ENCODE measurements around the gene C12orf43. TPM values are rescaled to one million over a fixed set of nuclear protein-coding genes. Genes with fewer than 3 reads are reported as not detected.

The C12orf43 gene
- total RNA-seq, 1 donor from 2014 or later: 24.8 TPM

DNA sequence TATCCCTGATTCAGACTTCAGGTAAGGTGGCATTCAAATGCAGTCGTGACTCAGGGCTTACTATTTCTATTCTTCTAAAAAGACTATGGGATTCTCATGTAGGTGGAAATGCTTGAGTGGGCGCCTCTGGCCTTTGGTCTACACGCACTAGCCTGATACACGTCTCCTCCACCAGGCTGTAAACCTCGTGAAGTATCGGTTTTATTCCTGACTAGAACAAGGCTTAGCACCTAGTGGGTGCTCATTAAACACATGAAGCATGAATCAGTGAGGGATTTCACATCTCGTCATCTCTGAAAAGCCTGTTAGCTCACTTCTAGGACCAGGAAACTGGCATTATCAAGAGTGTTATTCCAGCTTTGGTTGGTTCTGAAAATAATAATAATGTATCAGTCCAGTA, 55.6 kb downstream of the C12orf43 start:
- ATAC-seq (ENCODE audit: low read depth) (no peak), DNase-seq (no peak)

DNA sequence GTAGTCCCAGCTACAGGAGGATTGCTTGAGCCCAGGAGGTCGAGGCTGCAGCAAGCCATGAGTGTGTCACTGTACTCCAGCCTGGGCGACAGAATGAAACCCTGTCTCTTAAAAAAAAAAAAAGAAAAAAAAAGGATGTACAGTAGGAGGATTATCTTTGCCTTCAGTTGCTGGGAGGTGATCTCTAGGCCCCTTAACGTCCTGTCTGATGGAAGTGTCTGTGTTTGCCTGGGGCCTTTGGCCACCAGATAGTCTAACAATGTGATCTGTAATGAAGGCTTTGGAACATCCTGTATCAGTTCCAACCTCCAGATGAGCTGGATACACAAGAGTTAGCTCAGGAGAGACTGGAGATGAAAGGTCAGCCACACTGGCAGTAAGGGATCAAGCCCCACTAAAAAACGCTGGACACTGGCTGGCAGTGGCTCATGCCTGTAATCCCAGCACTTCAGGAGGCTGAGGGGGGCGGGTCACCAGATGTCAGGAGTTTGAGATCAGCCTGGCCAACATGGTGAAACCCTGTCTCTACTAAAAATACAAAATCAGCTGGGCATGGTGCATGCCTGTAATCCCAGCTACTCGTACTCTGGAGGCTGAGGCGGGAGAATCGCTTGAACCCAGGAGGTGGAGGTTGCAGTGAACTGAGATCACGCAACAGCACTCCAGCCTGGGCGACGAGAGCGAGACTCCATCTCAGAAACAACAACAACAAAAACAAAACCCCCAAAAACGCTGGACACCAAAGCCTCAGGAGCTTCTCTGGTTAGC, 57.0 kb downstream of the C12orf43 start:
- CTCF ChIA-PET: interaction anchor here (1.4 kb wide), 1 partner anchor 12 kb away, joined by 5 read pairs; no protein-coding TSS in a partner anchor
- H3K27ac Mint-ChIP-seq: no peak overlapping the region
- H3K9me3 Mint-ChIP-seq: no peaks in the 10 kb centered on the region
- intact Hi-C loops (cut with micrococcal nuclease): no loop called here
- TF ChIP-seq, protein P1, sequence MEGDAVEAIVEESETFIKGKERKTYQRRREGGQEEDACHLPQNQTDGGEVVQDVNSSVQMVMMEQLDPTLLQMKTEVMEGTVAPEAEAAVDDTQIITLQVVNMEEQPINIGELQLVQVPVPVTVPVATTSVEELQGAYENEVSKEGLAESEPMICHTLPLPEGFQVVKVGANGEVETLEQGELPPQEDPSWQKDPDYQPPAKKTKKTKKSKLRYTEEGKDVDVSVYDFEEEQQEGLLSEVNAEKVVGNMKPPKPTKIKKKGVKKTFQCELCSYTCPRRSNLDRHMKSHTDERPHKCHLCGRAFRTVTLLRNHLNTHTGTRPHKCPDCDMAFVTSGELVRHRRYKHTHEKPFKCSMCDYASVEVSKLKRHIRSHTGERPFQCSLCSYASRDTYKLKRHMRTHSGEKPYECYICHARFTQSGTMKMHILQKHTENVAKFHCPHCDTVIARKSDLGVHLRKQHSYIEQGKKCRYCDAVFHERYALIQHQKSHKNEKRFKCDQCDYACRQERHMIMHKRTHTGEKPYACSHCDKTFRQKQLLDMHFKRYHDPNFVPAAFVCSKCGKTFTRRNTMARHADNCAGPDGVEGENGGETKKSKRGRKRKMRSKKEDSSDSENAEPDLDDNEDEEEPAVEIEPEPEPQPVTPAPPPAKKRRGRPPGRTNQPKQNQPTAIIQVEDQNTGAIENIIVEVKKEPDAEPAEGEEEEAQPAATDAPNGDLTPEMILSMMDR (IDR thresholded peaks at IDR 0.05): no peak
- no peaks in the 10 kb centered on the region for H3K36me3 Mint-ChIP-seq (ENCODE audit: low read depth)
- no peak for ATAC-seq (ENCODE audit: low read depth)
- DNase-seq: no peak
- POLR2A ChIA-PET: no interaction called here
- H3K27me3 Mint-ChIP-seq: peaks cover 8% of the 10 kb centered on the region
- no peak overlapping the region for H3K4me3 Mint-ChIP-seq
- no peaks in the 10 kb centered on the region for H3K4me1 Mint-ChIP-seq

More for the DNA sequence above, 55.6 kb downstream of the C12orf43 start:
- Mint-ChIP-seq H3K27me3 (peaks cover 10% of the 10 kb centered on the region), H3K36me3 (ENCODE audit: low read depth) (no peaks in the 10 kb centered on the region), H3K4me3 (no peak overlapping the region), H3K9me3 (no peaks in the 10 kb centered on the region), H3K4me1 (no peaks in the 10 kb centered on the region), H3K27ac (no peak overlapping the region)
- TF ChIP-seq, protein P1 (IDR thresholded peaks at IDR 0.05): no peak
- ChIA-PET CTCF (interaction anchor here (1.9 kb wide), 1 partner anchor 11 kb away, joined by 5 read pairs; no protein-coding TSS in a partner anchor), POLR2A (no interaction called here)
- intact Hi-C loops (cut with micrococcal nuclease): no loop called here

DNA sequence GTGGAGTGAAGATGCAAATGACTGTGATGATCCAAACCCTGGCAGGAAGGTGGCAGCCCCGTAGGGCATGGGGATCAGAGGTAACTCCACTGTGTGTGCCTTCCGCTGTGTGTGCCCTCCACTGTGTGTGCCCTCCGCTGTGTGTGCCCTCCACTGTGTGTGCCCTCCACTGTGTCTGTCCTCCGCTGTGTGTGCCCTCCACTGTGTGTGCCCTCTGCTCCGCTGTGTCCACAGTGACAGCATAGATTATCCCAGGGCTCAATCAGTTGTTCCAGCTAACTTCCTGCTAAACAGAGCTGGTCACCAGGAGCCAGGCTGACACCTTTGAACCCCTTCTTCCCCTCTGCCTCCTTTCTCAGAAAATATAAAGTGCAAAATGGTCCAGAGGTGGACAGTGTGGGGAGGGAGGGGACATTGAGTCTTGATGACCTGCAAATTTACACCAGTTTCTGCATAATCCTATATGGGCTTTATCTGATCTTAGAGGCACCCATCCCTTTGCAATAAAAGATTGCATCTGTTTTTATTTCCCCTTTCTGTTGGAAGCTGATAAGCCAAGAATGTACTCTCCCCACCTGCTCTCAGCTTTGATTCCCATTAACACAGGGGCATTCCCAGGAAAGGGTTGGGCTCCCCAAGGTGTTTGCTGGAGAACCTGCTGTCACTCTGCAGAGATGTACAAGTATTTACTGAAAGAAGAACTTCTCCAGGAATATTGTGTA, 59.5 kb downstream of the C12orf43 start:
- Mint-ChIP-seq H3K27me3 (peaks cover 8% of the 10 kb centered on the region), H3K9me3 (no peaks in the 10 kb centered on the region), H3K27ac (no peak overlapping the region), H3K4me3 (no peak overlapping the region), H3K36me3 (ENCODE audit: low read depth) (no peaks in the 10 kb centered on the region), H3K4me1 (no peaks in the 10 kb centered on the region)
- intact Hi-C loops (cut with micrococcal nuclease): no loop called here
- TF ChIP-seq, protein P1 (IDR thresholded peaks at IDR 0.05): no peak
- CTCF ChIA-PET: interaction anchor here (2.0 kb wide), 1 partner anchor 15 kb away, joined by 8 read pairs; no protein-coding TSS in a partner anchor
- no peak for ATAC-seq (ENCODE audit: low read depth)
- POLR2A ChIA-PET: no interaction called here
- no peak for DNase-seq

DNA sequence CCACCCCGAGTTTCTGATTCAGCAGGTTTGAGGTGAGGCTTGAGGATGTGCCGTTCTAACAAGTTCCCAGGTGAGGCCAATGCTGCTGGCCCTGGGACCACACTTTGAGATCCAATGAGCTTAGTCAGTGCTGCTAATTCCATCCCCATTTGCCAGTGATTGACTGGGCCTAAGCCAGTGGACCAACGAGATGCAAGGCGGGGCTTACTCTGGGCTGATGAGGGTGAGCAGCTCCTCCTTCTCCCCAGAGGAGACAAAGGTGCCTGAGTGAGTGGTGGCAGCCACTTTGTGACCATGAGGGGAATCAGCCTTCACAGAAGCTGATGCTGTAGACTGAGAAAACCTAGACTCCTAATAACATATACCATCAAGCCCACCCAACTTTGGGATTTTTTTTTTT, 61.1 kb downstream of the C12orf43 start:
- Mint-ChIP-seq H3K4me1 (no peaks in the 10 kb centered on the region), H3K36me3 (ENCODE audit: low read depth) (no peaks in the 10 kb centered on the region), H3K9me3 (no peaks in the 10 kb centered on the region), H3K27ac (no peak overlapping the region), H3K27me3 (peaks cover 4% of the 10 kb centered on the region), H3K4me3 (no peak overlapping the region)
- intact Hi-C loops (cut with micrococcal nuclease): no loop called here
- no peak for DNase-seq
- CTCF ChIA-PET: interaction anchor here (2.0 kb wide), 1 partner anchor 17 kb away, joined by 8 read pairs; no protein-coding TSS in a partner anchor
- POLR2A ChIA-PET: no interaction called here
- TF ChIP-seq, protein P1 (IDR thresholded peaks at IDR 0.05): no peak
- ATAC-seq (ENCODE audit: low read depth): no peak

DNA sequence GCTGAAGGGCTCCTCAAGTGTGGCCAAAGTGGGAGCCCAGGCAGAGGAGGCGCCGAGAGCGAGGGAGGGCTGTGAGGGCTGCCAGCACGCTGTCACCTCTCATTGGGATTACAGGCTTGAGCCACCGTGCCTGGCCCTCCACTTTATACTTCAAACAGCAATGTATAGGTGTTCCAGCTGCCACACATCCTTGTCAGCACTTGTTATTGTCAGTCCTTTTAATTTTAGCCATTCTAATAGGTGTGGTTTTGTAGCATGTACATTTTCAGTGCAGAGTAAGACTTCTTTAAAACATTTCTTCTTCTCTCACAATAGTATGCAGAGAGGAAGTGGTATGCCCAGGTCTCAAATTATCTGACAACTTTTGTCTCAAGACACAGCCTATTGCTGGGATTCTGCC, 65.5 kb downstream of the C12orf43 start:
- TF ChIP-seq, protein P1 (IDR thresholded peaks at IDR 0.05): no peak
- H3K4me3 Mint-ChIP-seq: no peak overlapping the region
- intact Hi-C loops (cut with micrococcal nuclease): no loop called here
- H3K27me3 Mint-ChIP-seq: peaks cover 1% of the 10 kb centered on the region
- ChIA-PET CTCF (no interaction called here), POLR2A (no interaction called here)
- ATAC-seq (ENCODE audit: low read depth) (no peak), DNase-seq (no peak)
- H3K27ac Mint-ChIP-seq: no peak overlapping the region
- no peaks in the 10 kb centered on the region for H3K36me3 Mint-ChIP-seq (ENCODE audit: low read depth)
- no peaks in the 10 kb centered on the region for H3K4me1 Mint-ChIP-seq
- no peaks in the 10 kb centered on the region for H3K9me3 Mint-ChIP-seq
